ES-I3 (cell line): Measurements from ENCODE around the gene OSBPL6.

Experiments used
- H3K36me3 ChIP-seq: 2 replicates; pipeline ENCODE4 v1.6.1; 2013; ENCODE audit warnings: mild to moderate bottlenecking, low read length, control low read depth, moderate library complexity; ENCODE audit not compliant: insufficient read depth
- H3K4me1 ChIP-seq: 2 replicates; pipeline ENCODE4 v1.6.1; 2013; ENCODE audit warnings: mild to moderate bottlenecking, control low read depth, low read length; ENCODE audit not compliant: insufficient read depth
- H3K9ac ChIP-seq: 2 replicates; pipeline ENCODE4 v1.6.1; 2013; ENCODE audit warnings: low read depth, mild to moderate bottlenecking, low read length, moderate library complexity
- H3K9me3 ChIP-seq: 2 replicates; pipeline ENCODE4 v1.6.1; 2013; ENCODE audit warnings: mild to moderate bottlenecking, low read length, moderate library complexity; ENCODE audit not compliant: control insufficient read depth, insufficient read depth

OSBPL6 gene

GRCh38 chr2:178238154-178238521, 43.8 kb downstream of the OSBPL6 start:
- no peaks in the 10 kb centered on the region for H3K36me3 ChIP-seq
- no peak overlapping the region for H3K9ac ChIP-seq
- no peaks in the 10 kb centered on the region for H3K9me3 ChIP-seq
- H3K4me1 ChIP-seq, result peaks cover 9% of the 10 kb centered on the region

- no peak overlapping the region for H3K9ac ChIP-seq
- H3K36me3 ChIP-seq, result no peaks in the 10 kb centered on the region
- H3K9me3 ChIP-seq, result no peaks in the 10 kb centered on the region
- peaks cover 9% of the 10 kb centered on the region for H3K4me1 ChIP-seq
These were observed 44.4 kb downstream of the OSBPL6 start for GRCh38 chr2:178238750-178239149.

GRCh38 chr2:178241844-178242551, 47.7 kb downstream of the OSBPL6 start:
- Histone ChIP-seq H3K36me3 (no peaks in the 10 kb centered on the region), H3K9ac (no peak overlapping the region; the same call in 1 of the 2 replicates), H3K9me3 (no peaks in the 10 kb centered on the region), H3K4me1 (peaks cover 9% of the 10 kb centered on the region)

GRCh38 chr2:178242552-178242883, 48.2 kb downstream of the OSBPL6 start:
- Histone ChIP-seq H3K36me3 (no peaks in the 10 kb centered on the region), H3K9me3 (no peaks in the 10 kb centered on the region), H3K9ac (no peak overlapping the region), H3K4me1 (peaks cover 9% of the 10 kb centered on the region)

- Histone ChIP-seq H3K4me1 (peaks cover 9% of the 10 kb centered on the region), H3K9ac (no peak overlapping the region), H3K36me3 (no peaks in the 10 kb centered on the region), H3K9me3 (no peaks in the 10 kb centered on the region)
These were observed 49.6 kb downstream of the OSBPL6 start for GRCh38 chr2:178243961-178244360.

GRCh38 chr2:178244777-178245176, 50.5 kb downstream of the OSBPL6 start:
- peaks cover 9% of the 10 kb centered on the region for H3K4me1 ChIP-seq
- H3K9ac ChIP-seq, result no peak overlapping the region
- H3K36me3 ChIP-seq, result no peaks in the 10 kb centered on the region
- H3K9me3 ChIP-seq, result no peaks in the 10 kb centered on the region

- H3K36me3 ChIP-seq, result no peaks in the 10 kb centered on the region
- no peak overlapping the region for H3K9ac ChIP-seq
- no peaks in the 10 kb centered on the region for H3K9me3 ChIP-seq
- H3K4me1 ChIP-seq, result peaks cover 9% of the 10 kb centered on the region
These were observed 52.4 kb downstream of the OSBPL6 start for GRCh38 chr2:178246696-178247095.

- H3K9me3 ChIP-seq, result no peaks in the 10 kb centered on the region
- no peak overlapping the region for H3K9ac ChIP-seq
- H3K4me1 ChIP-seq, result 0 out of 2 replicates have a peak, but pooled peaks cover 3% of the 10 kb centered on the region
- H3K36me3 ChIP-seq, result no peaks in the 10 kb centered on the region
These were observed 52.9 kb downstream of the OSBPL6 start for GRCh38 chr2:178247250-178247649.

GRCh38 chr2:178250429-178250828, 56.1 kb downstream of the OSBPL6 start:
- H3K36me3 ChIP-seq, result no peaks in the 10 kb centered on the region
- no peaks in the 10 kb centered on the region for H3K9me3 ChIP-seq
- H3K9ac ChIP-seq, result no peak overlapping the region
- 0 out of 2 replicates have a peak, but pooled peaks cover 2% of the 10 kb centered on the region for H3K4me1 ChIP-seq

GRCh38 chr2:178251151-178251955, 57.0 kb downstream of the OSBPL6 start:
- H3K4me1 ChIP-seq, result peaks cover 11% of the 10 kb centered on the region; the same call in 1 of the 2 replicates
- no peak overlapping the region for H3K9ac ChIP-seq
- H3K9me3 ChIP-seq, result no peaks in the 10 kb centered on the region
- H3K36me3 ChIP-seq, result no peaks in the 10 kb centered on the region

- Histone ChIP-seq H3K36me3 (no peaks in the 10 kb centered on the region), H3K9ac (no peak overlapping the region), H3K4me1 (peaks cover 11% of the 10 kb centered on the region; the same call in 1 of the 2 replicates), H3K9me3 (no peaks in the 10 kb centered on the region)
These were observed 62.2 kb downstream of the OSBPL6 start for GRCh38 chr2:178256382-178257042.

GRCh38 chr2:178257127-178257526, 62.8 kb downstream of the OSBPL6 start:
- Histone ChIP-seq H3K9me3 (no peaks in the 10 kb centered on the region), H3K9ac (no peak overlapping the region), H3K36me3 (no peaks in the 10 kb centered on the region), H3K4me1 (peaks cover 11% of the 10 kb centered on the region; the same call in 1 of the 2 replicates)

- Histone ChIP-seq H3K9me3 (no peaks in the 10 kb centered on the region), H3K4me1 (peaks cover 14% of the 10 kb centered on the region; the same call in 1 of the 2 replicates), H3K36me3 (no peaks in the 10 kb centered on the region), H3K9ac (no peak overlapping the region)
These were observed 64.6 kb downstream of the OSBPL6 start for GRCh38 chr2:178258916-178259315.

- Histone ChIP-seq H3K36me3 (no peaks in the 10 kb centered on the region), H3K4me1 (0 out of 2 replicates have a peak, but pooled peaks cover 3% of the 10 kb centered on the region), H3K9ac (no peak overlapping the region), H3K9me3 (no peaks in the 10 kb centered on the region)
These were observed 69.0 kb downstream of the OSBPL6 start for GRCh38 chr2:178263159-178263860.
